K562 treated with DMSO at 1 percent for 24 hours (cell line): ENCODE results near the gene ZNF25. TPM values are rescaled to one million over a fixed set of nuclear protein-coding genes. Genes with fewer than 3 reads are reported as not detected.

ENCODE experiments used
- total RNA-seq: library from RNA; unstranded; fragments of 300-600 nt; gene quantifications from 2 replicates; pipeline ENCODE4 v1.2.3, GENCODE V29; 2022; ENCODE audit warnings: low read depth; ENCODE audit not compliant: insufficient read depth

The ZNF25 gene
- total RNA-seq: 0.42 and 0.71 TPM in 2 replicates

GRCh38 chr10:37976091-37976879 is at the start of gene ZNF25:
TSS of gene ZNF25 (minus strand) at chr10:37976647. CDS start at chr10:37971722, 4,925 bp downstream.

GRCh38 chr10:38010119-38010903 is 33.9 kb upstream of the ZNF25 start, which contains the start of gene ZNF33A:
TSS of gene ZNF33A (plus strand) at chr10:38010675. CDS start at chr10:38012342, 1,667 bp downstream.

Other genes starting within 250 kb of the ZNF25 start
- gene ZNF248, start 119.0 kb downstream of the ZNF25 start, total RNA-seq: 7.3 and 8.6 TPM in 2 replicates
- 5.0 and 5.7 TPM in 2 replicates for gene ZNF33A, start 34.0 kb upstream of the ZNF25 start, total RNA-seq
- gene ZNF37A, start 117.7 kb upstream of the ZNF25 start, total RNA-seq: 7.5 and 10.4 TPM in 2 replicates